Transverse colon (tissue), 4 donors: ENCODE measurements around the gene TULP1. TPM values are rescaled to one million over a fixed set of nuclear protein-coding genes. Genes with fewer than 3 reads are reported as not detected.

ENCODE experiments used
- DNase-seq: peaks from one replicate; pipeline ENCODE4 v3.0.0-alpha.2; 2019
- H3K27ac ChIP-seq, 4 donors: fragments of 200-600 bp; sonication (generic); 2 replicates each; pipeline ENCODE4 v1.5.1; 2016 to 2018; ENCODE audit warnings: inconsistent platforms in 4 of 4
- H3K27me3 ChIP-seq: fragments of 200-600 bp; sonication (generic); 2 replicates; pipeline ENCODE4 v1.5.1; 2017; ENCODE audit warnings: inconsistent platforms
- H3K36me3 ChIP-seq, 4 donors: fragments of 200-600 bp; sonication (generic); 2 replicates each; pipeline ENCODE4 v1.5.1; 2017 to 2019; ENCODE audit warnings: inconsistent platforms in 4 of 4
- H3K4me1 ChIP-seq, 4 donors: fragments of 200-600 bp; sonication (generic); 2 replicates each; pipeline ENCODE4 v1.5.1; 2017 to 2020; ENCODE audit warnings: inconsistent platforms in 4 of 4
- H3K4me3 ChIP-seq, 4 donors: fragments of 200-600 bp; sonication (generic); 1 replicate in 1 of 4; 2 replicates in 3 of 4; pipeline versions ENCODE4 v1.5.1 to v1.6.1; 2017 to 2019; ENCODE audit warnings: inconsistent platforms in 4 of 4
- H3K9me3 ChIP-seq, 2 donors: fragments of 200-600 bp; sonication (generic); 2 replicates each; pipeline ENCODE4 v1.5.1; 2017 to 2019; ENCODE audit warnings: inconsistent platforms in 2 of 2
- EP300 ChIP-seq: sonication (generic); formaldehyde crosslinking; IDR thresholded peaks from one replicate; pipeline ENCODE4 v1.6.1; 2017; ENCODE audit warnings: antibody characterized with exemption, low read depth
- POLR2A ChIP-seq: fragments of 450-650 bp; IDR thresholded peaks from one replicate; pipeline ENCODE4 v1.6.1; 2016; ENCODE audit warnings: antibody characterized with exemption, mild to moderate bottlenecking, moderate library complexity
- POLR2AphosphoS5 ChIP-seq, 3 donors: sonication (generic); formaldehyde crosslinking; IDR thresholded peaks; one replicate each; pipeline ENCODE4 v1.6.1; 2016; ENCODE audit warnings: antibody characterized with exemption in 3 of 3
- WGBS, 2 donors: methylation state at CpG; one replicate each; pipeline ENCODE4 v1.1.5; 2018; ENCODE audit warnings: low coverage in 1 of 2; 5-methylcytosine and 5-hydroxymethylcytosine counted together
- in situ Hi-C, 4 donors: fragments of 200-750 bp; cut with MboI; loops; one replicate each; pipeline versions ENCODE4 v1.15.0 to v1.15.1; 2017; ENCODE audit warnings: low sequenced_read_pairs in 3 of 4, low pct_ligation_motif_present in 1 of 4, low pct_unique_long_range_greater_than_20kb in 1 of 4
- intact Hi-C: fragments of 100-400 bp; cut with DNase I; formaldehyde crosslinking; loops from one replicate; pipeline ENCODE4 v1.15.1; 2023; ENCODE audit warnings: low total_unique reads
- total RNA-seq, 4 donors: library from RNA; depleted of rRNA; stranded (reverse); fragments of >200 nt; gene quantifications; one replicate each; pipeline ENCODE4 v1.1.0, GENCODE V29; 2016
- TF ChIP-seq, protein P1 (sequence below), 5 experiments: fragments of 200-600 bp in 3 of 5; fragments of 450-650 bp in 2 of 5; sonication (generic) in 3 of 5; IDR thresholded peaks; 1 replicate in 2 of 5; 2 replicates in 3 of 5; pipeline ENCODE4 v1.5.1; 2016 to 2017; ENCODE audit warnings: antibody characterized with exemption in 5 of 5, inconsistent platforms in 3 of 5, mild to moderate bottlenecking in 2 of 5, moderate library complexity in 1 of 5

TULP1 gene
- total RNA-seq, 4 donors from 2014 or later: not detected

DNA sequence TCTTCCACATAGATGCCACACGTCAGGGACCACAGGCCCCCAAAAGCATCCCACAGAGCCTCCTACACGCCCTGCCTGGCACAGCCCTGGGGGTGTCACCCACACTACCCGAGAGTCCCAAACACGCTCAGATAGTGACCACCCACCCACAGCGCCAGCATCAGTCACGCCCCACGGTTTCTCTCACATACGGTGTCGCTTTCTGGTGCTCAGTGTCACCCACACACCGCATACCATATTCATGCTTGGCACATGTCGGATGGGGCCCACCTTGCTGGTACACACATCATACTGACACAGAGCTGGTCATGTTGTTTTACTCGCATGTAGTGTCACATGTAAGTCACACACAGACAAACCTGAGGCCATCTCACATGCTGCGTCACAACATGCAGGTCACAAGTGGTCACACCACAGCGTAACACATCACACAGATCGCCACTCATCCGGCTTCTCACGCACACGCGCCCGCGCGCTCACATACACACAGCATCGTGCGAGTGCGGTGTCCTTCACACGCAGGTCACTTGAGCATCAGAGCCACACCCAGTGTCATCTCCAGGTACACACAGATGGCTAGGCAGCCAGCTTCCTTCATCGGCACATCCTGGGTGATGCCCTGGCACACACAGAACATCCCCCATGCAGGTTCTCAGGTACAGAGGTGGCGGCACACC lies 19.3 kb downstream of the TULP1 start:
- Histone ChIP-seq H3K9me3 (no peaks in the 10 kb centered on the region), H3K4me1 (peaks cover 30 to 82% (median 71%) of the 10 kb centered on the region in 4 donors), H3K4me3 (peak overlapping the region in 1 of 4 donors; percentile 95), H3K36me3 (no peaks in the 10 kb centered on the region), H3K27ac (peak overlapping the region; percentile 94 to 99 (median 98)), H3K27me3 (peaks cover 11% of the 10 kb centered on the region)
- WGBS, 2 donors: 44 to 76% methylated on average over 3 to 28 of the region's 28 CpGs
- TF ChIP-seq POLR2AphosphoS5 (IDR thresholded peaks at IDR 0.05): peak in 1 of 3 donors; percentile 6
- no peak for TF ChIP-seq EP300
- intact Hi-C loops: no loop called here
- no peak for DNase-seq
- in situ Hi-C loops: no loop called here

DNA sequence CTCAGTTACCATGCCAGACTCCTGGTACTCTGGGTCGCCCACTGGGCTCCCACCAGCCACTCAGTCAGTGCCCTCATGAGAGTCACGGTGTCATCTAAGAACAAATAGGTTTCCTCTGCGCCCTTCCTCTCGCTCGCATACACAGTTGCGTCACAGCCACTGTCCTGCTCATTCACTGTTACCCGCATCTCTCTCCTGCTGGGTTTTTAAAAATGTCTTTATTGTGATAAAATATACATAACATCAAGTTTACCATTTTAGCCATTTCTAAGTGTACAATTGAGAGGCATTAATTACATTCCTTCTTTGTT lies 19.8 kb downstream of the TULP1 start:
- DNase-seq: no peak
- peak overlapping the region; percentile 94 to 99 (median 98) for H3K27ac ChIP-seq
- no peaks in the 10 kb centered on the region for H3K36me3 ChIP-seq
- no peaks in the 10 kb centered on the region for H3K9me3 ChIP-seq
- peaks cover 7% of the 10 kb centered on the region for H3K27me3 ChIP-seq
- in situ Hi-C loops (no loop called here), intact Hi-C loops (no loop called here)
- TF ChIP-seq POLR2AphosphoS5 (IDR thresholded peaks at IDR 0.05): no peak
- TF ChIP-seq EP300: no peak
- no peak for TF ChIP-seq POLR2A
- H3K4me1 ChIP-seq: peaks cover 36 to 82% (median 71%) of the 10 kb centered on the region in 4 donors
- 52 to 66% methylated on average over 7 of the region's 7 CpGs for WGBS, 2 donors
- no peak overlapping the region for H3K4me3 ChIP-seq

DNA sequence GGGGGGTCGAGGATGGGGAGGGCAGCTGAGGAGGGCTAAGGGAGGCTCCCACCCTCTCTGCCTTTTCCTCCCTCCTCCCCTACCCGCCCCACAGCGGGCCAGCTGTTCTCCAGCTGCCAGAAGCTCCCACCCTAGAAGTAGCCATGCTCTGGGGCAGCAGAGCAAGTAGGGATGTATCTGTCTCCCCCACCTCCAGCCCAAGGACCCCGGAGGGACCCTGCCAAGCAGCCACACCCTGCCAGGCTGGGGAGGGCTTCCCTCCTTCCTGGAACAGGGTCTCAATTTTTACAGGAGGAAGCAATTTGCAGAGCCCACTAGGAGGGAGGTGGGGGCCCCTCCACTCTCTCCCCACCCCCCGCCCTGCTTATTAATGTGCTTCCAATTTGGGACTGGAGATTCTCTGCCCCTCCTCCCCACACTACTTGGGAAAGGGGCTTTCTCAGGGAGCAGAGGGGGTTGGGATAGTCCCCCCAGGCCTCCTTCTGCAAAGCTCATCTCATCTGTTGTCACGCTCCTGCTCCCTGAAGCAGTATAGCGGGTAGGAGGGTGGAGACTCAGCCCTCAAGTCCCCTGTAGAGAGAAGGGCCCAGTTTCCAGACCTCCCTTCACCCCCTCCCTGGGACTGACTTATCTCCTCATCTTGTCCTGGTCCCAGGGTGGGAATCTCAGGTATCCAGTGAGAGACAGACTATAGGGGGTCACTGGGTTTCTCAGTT lies 20.3 kb downstream of the TULP1 start:
- DNase-seq: no peak
- Histone ChIP-seq H3K27ac (peak overlapping the region; percentile 94 to 99 (median 98)), H3K4me1 (peaks cover 41 to 82% (median 71%) of the 10 kb centered on the region in 4 donors), H3K27me3 (peaks cover 2% of the 10 kb centered on the region), H3K9me3 (no peaks in the 10 kb centered on the region), H3K4me3 (peak overlapping the region in 1 of 4 donors; percentile 5), H3K36me3 (no peaks in the 10 kb centered on the region)
- intact Hi-C loops: no loop called here
- WGBS, 2 donors: 47% methylated on average over 7 of the region's 7 CpGs; no CpG with 5 or more reads in 1 of the 2 donors
- TF ChIP-seq POLR2A (no peak), POLR2AphosphoS5 (IDR thresholded peaks at IDR 0.05) (no peak), EP300 (no peak)
- TF ChIP-seq, protein P1, sequence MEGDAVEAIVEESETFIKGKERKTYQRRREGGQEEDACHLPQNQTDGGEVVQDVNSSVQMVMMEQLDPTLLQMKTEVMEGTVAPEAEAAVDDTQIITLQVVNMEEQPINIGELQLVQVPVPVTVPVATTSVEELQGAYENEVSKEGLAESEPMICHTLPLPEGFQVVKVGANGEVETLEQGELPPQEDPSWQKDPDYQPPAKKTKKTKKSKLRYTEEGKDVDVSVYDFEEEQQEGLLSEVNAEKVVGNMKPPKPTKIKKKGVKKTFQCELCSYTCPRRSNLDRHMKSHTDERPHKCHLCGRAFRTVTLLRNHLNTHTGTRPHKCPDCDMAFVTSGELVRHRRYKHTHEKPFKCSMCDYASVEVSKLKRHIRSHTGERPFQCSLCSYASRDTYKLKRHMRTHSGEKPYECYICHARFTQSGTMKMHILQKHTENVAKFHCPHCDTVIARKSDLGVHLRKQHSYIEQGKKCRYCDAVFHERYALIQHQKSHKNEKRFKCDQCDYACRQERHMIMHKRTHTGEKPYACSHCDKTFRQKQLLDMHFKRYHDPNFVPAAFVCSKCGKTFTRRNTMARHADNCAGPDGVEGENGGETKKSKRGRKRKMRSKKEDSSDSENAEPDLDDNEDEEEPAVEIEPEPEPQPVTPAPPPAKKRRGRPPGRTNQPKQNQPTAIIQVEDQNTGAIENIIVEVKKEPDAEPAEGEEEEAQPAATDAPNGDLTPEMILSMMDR (IDR thresholded peaks at IDR 0.05): no peak
- in situ Hi-C loops: no loop called here

DNA sequence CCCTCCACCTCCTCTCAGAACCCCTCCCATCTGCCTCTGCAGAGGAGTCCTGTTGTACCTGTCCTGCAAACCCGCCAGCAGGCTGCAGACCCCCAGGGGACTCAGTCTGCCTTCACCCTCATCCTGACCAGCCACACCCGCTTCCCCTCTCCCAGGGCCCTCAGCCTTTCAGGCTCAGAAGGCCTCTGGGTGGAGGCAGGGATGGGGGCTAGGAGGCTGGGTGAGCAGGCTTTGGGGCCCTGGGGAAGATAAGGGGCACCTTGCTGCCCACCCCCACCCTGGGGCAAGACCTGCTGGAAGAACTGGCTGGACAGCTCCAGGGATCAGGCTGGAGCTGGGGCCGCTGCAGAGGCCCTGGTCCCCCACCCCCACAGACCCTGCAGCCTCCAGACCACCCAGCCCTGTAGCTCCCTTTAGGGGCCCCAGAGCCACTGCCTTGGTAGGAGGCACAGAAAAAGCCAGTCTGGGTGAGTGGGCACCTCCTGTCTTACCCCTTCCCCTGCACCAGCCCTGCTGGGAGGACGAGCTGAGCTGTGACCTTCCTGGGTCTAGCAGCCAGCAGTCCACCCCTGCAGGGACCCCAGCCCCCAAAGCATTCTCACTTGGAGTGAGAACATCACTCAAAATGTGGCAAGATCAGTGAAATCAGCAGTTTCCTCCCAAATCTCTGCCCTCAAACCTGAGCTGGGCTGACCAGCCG lies 21.0 kb downstream of the TULP1 start:
- Histone ChIP-seq H3K27me3 (no peaks in the 10 kb centered on the region), H3K4me1 (peaks cover 48 to 88% (median 78%) of the 10 kb centered on the region in 4 donors), H3K27ac (peak overlapping the region; percentile 94 to 99 (median 98)), H3K36me3 (no peaks in the 10 kb centered on the region), H3K4me3 (peak overlapping the region in 1 of 4 donors; percentile 5), H3K9me3 (no peaks in the 10 kb centered on the region)
- no peak for DNase-seq
- intact Hi-C loops: no loop called here
- TF ChIP-seq EP300: no peak
- no peak for TF ChIP-seq POLR2AphosphoS5 (IDR thresholded peaks at IDR 0.05)
- no peak for TF ChIP-seq POLR2A
- TF ChIP-seq, protein P1 (IDR thresholded peaks at IDR 0.05): no peak
- WGBS, 2 donors: 43% methylated on average over 4 of the region's 5 CpGs; no CpG with 5 or more reads in 1 of the 2 donors
- in situ Hi-C loops: no loop called here
